ENCODE results near the gene PPOX. TPM values are rescaled to one million over a fixed set of nuclear protein-coding genes. Genes with fewer than 3 reads are reported as not detected.

Gene PPOX
- total RNA-seq, 1 donor from 2014 or later: 10.4 TPM

Other genes starting within 250 kb of the PPOX start
- gene ITLN2, start 211.6 kb upstream of the PPOX start, total RNA-seq: 0.16 TPM
- gene F11R, start 145.3 kb upstream of the PPOX start, total RNA-seq: 137 TPM
- gene TSTD1, start 127.5 kb upstream of the PPOX start, total RNA-seq: 67.9 TPM
- gene USF1, start 120.4 kb upstream of the PPOX start, total RNA-seq: 25.2 TPM
- 6.0 TPM for gene ARHGAP30, start 96.5 kb upstream of the PPOX start, total RNA-seq
- gene NECTIN4, start 76.9 kb upstream of the PPOX start, total RNA-seq: 115 TPM
- gene KLHDC9, start 68.1 kb upstream of the PPOX start, total RNA-seq: 4.5 TPM
- gene PFDN2, start 48.4 kb upstream of the PPOX start, total RNA-seq: 46.2 TPM
- 26.4 TPM for gene NIT1, start 48.3 kb upstream of the PPOX start, total RNA-seq
- gene DEDD, start 33.8 kb upstream of the PPOX start, total RNA-seq: 24.9 TPM
- gene UFC1, start 12.4 kb upstream of the PPOX start, total RNA-seq: 76.7 TPM
- gene USP21, start 6.9 kb upstream of the PPOX start, total RNA-seq: 15.6 TPM
- 17.7 TPM for gene B4GALT3, start 11.1 kb downstream of the PPOX start, total RNA-seq
- 1.3 TPM for gene ADAMTS4, start 32.6 kb downstream of the PPOX start, total RNA-seq
- gene NDUFS2, start 35.9 kb downstream of the PPOX start, total RNA-seq: 56.4 TPM
- gene FCER1G, start 48.9 kb downstream of the PPOX start, total RNA-seq: 0.76 TPM
- gene APOA2, start 57.2 kb downstream of the PPOX start, total RNA-seq: not detected
- 11.4 TPM for gene TOMM40L, start 59.6 kb downstream of the PPOX start, total RNA-seq
- not detected for gene NR1I3, start 71.8 kb downstream of the PPOX start, total RNA-seq
- gene PCP4L1, start 92.3 kb downstream of the PPOX start, total RNA-seq: 29.3 TPM
- gene MPZ, start 143.5 kb downstream of the PPOX start, total RNA-seq: 1.4 TPM
- gene SDHC, start 148.0 kb downstream of the PPOX start, total RNA-seq: 185 TPM
- gene CFAP126, start 201.4 kb downstream of the PPOX start, total RNA-seq: not detected

All from esophagus mucosa (tissue), 1 donor.